Measurements from ENCODE around the gene ZBTB11.
"Not testable (repeated sequence)": the region's sequence is repeated elsewhere in the genome, so short reads cannot be mapped to it uniquely, and the experiment has no call there.

DNA sequence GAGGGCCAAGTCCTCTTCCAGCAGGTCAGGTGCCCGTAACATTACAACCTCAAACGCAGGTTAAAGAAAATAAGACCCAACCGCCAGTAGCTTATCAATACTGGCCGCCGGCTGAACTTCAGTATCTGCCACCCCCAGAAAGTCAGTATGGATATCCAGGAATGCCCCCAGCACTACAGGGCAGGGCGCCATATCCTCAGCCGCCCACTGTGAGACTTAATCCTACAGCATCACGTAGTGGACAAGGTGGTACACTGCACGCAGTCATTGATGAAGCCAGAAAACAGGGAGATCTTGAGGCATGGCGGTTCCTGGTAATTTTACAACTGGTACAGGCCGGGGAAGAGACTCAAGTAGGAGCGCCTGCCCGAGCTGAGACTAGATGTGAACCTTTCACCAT is 16.6 kb upstream of the ZBTB11 start:
- TF ChIP-seq, protein P1, sequence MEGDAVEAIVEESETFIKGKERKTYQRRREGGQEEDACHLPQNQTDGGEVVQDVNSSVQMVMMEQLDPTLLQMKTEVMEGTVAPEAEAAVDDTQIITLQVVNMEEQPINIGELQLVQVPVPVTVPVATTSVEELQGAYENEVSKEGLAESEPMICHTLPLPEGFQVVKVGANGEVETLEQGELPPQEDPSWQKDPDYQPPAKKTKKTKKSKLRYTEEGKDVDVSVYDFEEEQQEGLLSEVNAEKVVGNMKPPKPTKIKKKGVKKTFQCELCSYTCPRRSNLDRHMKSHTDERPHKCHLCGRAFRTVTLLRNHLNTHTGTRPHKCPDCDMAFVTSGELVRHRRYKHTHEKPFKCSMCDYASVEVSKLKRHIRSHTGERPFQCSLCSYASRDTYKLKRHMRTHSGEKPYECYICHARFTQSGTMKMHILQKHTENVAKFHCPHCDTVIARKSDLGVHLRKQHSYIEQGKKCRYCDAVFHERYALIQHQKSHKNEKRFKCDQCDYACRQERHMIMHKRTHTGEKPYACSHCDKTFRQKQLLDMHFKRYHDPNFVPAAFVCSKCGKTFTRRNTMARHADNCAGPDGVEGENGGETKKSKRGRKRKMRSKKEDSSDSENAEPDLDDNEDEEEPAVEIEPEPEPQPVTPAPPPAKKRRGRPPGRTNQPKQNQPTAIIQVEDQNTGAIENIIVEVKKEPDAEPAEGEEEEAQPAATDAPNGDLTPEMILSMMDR (conservative IDR thresholded peaks at IDR 0.05; ENCODE audit: low read depth in 2 of 2): peak; percentile 81 to 91
- TF ChIP-seq, protein P2, sequence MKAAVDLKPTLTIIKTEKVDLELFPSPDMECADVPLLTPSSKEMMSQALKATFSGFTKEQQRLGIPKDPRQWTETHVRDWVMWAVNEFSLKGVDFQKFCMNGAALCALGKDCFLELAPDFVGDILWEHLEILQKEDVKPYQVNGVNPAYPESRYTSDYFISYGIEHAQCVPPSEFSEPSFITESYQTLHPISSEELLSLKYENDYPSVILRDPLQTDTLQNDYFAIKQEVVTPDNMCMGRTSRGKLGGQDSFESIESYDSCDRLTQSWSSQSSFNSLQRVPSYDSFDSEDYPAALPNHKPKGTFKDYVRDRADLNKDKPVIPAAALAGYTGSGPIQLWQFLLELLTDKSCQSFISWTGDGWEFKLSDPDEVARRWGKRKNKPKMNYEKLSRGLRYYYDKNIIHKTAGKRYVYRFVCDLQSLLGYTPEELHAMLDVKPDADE (IDR thresholded peaks at IDR 0.05): not testable (repeated sequence)
- not testable (repeated sequence) for TF ChIP-seq EZH2 (IDR thresholded peaks at IDR 0.05; ENCODE audit: low read depth, unreplicated experiment); EZH2phosphoT487 (IDR thresholded peaks at IDR 0.05; ENCODE audit: unreplicated experiment); POLR2AphosphoS5 (IDR thresholded peaks at IDR 0.05; ENCODE audit: low read depth); ZNF331 (CRISPR knock-in tag; IDR thresholded peaks at IDR 0.05; ENCODE audit: low read depth)
- TF ChIP-seq, protein P3, sequence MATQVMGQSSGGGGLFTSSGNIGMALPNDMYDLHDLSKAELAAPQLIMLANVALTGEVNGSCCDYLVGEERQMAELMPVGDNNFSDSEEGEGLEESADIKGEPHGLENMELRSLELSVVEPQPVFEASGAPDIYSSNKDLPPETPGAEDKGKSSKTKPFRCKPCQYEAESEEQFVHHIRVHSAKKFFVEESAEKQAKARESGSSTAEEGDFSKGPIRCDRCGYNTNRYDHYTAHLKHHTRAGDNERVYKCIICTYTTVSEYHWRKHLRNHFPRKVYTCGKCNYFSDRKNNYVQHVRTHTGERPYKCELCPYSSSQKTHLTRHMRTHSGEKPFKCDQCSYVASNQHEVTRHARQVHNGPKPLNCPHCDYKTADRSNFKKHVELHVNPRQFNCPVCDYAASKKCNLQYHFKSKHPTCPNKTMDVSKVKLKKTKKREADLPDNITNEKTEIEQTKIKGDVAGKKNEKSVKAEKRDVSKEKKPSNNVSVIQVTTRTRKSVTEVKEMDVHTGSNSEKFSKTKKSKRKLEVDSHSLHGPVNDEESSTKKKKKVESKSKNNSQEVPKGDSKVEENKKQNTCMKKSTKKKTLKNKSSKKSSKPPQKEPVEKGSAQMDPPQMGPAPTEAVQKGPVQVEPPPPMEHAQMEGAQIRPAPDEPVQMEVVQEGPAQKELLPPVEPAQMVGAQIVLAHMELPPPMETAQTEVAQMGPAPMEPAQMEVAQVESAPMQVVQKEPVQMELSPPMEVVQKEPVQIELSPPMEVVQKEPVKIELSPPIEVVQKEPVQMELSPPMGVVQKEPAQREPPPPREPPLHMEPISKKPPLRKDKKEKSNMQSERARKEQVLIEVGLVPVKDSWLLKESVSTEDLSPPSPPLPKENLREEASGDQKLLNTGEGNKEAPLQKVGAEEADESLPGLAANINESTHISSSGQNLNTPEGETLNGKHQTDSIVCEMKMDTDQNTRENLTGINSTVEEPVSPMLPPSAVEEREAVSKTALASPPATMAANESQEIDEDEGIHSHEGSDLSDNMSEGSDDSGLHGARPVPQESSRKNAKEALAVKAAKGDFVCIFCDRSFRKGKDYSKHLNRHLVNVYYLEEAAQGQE (IDR thresholded peaks at IDR 0.05; ENCODE audit: unreplicated experiment): not testable (repeated sequence)

All from GM23338 (cell line).